Smooth muscle cell (in vitro differentiated cells): Measurements from ENCODE around the gene FAT2. TPM values are rescaled to one million over a fixed set of nuclear protein-coding genes. Genes with fewer than 3 reads are reported as not detected.

Source experiments
- DNase-seq: peaks from one replicate; lab custom pipeline; 2025; ENCODE audit not compliant: unreplicated experiment; lab: John Stamatoyannopoulos, UW
- H2AFZ ChIP-seq: fragments of 200-600 bp; sonication (generic); 2 replicates; pipeline ENCODE4 v1.6.0; 2016; ENCODE audit warnings: antibody characterized with exemption, low read depth, mild to moderate bottlenecking
- H3F3A ChIP-seq: fragments of 200-600 bp; sonication (generic); 2 replicates; pipeline ENCODE4 v1.6.0; 2017; ENCODE audit warnings: antibody characterized with exemption, low read depth
- H3K27ac ChIP-seq: fragments of 200-600 bp; sonication (generic); 2 replicates; pipeline ENCODE4 v1.5.1; 2016; ENCODE audit warnings: low read depth, mild to moderate bottlenecking
- H3K27me3 ChIP-seq: fragments of 200-600 bp; sonication (generic); 2 replicates; pipeline ENCODE4 v1.6.1; 2016; ENCODE audit warnings: low read depth, mild to moderate bottlenecking
- H3K36me3 ChIP-seq: fragments of 200-600 bp; sonication (generic); 2 replicates; pipeline ENCODE4 v1.5.1; 2016; ENCODE audit warnings: low read depth
- H3K4me1 ChIP-seq: fragments of 200-600 bp; sonication (generic); 2 replicates; pipeline ENCODE4 v1.5.1; 2016; ENCODE audit warnings: low read depth
- H3K4me2 ChIP-seq: fragments of 200-600 bp; sonication (generic); 2 replicates; pipeline ENCODE4 v1.6.0; 2016; ENCODE audit warnings: mild to moderate bottlenecking
- H3K4me3 ChIP-seq: fragments of 200-600 bp; sonication (generic); 2 replicates; pipeline ENCODE4 v1.5.1; 2016; ENCODE audit warnings: mild to moderate bottlenecking
- H3K79me2 ChIP-seq: fragments of 200-600 bp; sonication (generic); 2 replicates; pipeline ENCODE4 v1.6.0; 2016; ENCODE audit warnings: low read depth, mild to moderate bottlenecking
- H3K9ac ChIP-seq: fragments of 200-600 bp; sonication (generic); 2 replicates; pipeline ENCODE4 v1.6.0; 2016; ENCODE audit warnings: low read depth
- H3K9me3 ChIP-seq: fragments of 200-600 bp; sonication (generic); replicated peaks from 2 replicates; pipeline ENCODE4 v1.5.1; 2016; ENCODE audit warnings: low read depth
- H4K20me1 ChIP-seq: fragments of 200-600 bp; sonication (generic); 2 replicates; pipeline ENCODE4 v1.6.0; 2016; ENCODE audit warnings: low read depth
- WGBS: methylation state at CpG from one replicate; pipeline ENCODE4 v1.1.7; 2016; ENCODE audit warnings: low lambda C conversion rate; 5-methylcytosine and 5-hydroxymethylcytosine counted together
- polyA plus RNA-seq: library from polyadenylated mRNA; unstranded; fragments of >200 nt; fragmentation: Nextera tagmentation; extraction: Ambion mirVana; gene quantifications from 2 replicates; pipeline ENCODE4 v1.2.1, GENCODE V29; 2016
- total RNA-seq: library from RNA; depleted of rRNA; stranded (reverse); fragments of >200 nt; gene quantifications from 2 replicates; pipeline ENCODE4 v1.2.3, GENCODE V29; 2014
- TF ChIP-seq, protein P1 (sequence below): fragments of 200-600 bp; sonication (generic); IDR thresholded peaks from 2 replicates; pipeline ENCODE4 v1.5.1; 2017; ENCODE audit warnings: borderline replicate concordance, mild to moderate bottlenecking, antibody characterized with exemption; ENCODE audit not compliant: insufficient read depth, poor library complexity, severe bottlenecking

The FAT2 gene
- total and polyA plus RNA-seq, 2 experiments from 2014 or later = 0.65 to 10.1 TPM

- no peak overlapping the region for H3K27ac ChIP-seq
- H3K9me3 ChIP-seq = no peaks in the 10 kb centered on the region
- H2AFZ ChIP-seq = no peak overlapping the region
- H3F3A ChIP-seq = no peaks in the 10 kb centered on the region
- H3K9ac ChIP-seq = no peak overlapping the region
- DNase-seq = no peak
- WGBS = 77% methylated on average over 8 of the region's 8 CpGs
- H3K4me2 ChIP-seq = no peak overlapping the region
- H3K36me3 ChIP-seq = no peaks in the 10 kb centered on the region
- no peaks in the 10 kb centered on the region for H3K4me1 ChIP-seq
- TF ChIP-seq, protein P1, sequence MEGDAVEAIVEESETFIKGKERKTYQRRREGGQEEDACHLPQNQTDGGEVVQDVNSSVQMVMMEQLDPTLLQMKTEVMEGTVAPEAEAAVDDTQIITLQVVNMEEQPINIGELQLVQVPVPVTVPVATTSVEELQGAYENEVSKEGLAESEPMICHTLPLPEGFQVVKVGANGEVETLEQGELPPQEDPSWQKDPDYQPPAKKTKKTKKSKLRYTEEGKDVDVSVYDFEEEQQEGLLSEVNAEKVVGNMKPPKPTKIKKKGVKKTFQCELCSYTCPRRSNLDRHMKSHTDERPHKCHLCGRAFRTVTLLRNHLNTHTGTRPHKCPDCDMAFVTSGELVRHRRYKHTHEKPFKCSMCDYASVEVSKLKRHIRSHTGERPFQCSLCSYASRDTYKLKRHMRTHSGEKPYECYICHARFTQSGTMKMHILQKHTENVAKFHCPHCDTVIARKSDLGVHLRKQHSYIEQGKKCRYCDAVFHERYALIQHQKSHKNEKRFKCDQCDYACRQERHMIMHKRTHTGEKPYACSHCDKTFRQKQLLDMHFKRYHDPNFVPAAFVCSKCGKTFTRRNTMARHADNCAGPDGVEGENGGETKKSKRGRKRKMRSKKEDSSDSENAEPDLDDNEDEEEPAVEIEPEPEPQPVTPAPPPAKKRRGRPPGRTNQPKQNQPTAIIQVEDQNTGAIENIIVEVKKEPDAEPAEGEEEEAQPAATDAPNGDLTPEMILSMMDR = no peak
- no peaks in the 10 kb centered on the region for H4K20me1 ChIP-seq
- no peak overlapping the region for H3K4me3 ChIP-seq
- no peaks in the 10 kb centered on the region for H3K79me2 ChIP-seq
- H3K27me3 ChIP-seq = peaks cover 22% of the 10 kb centered on the region
Observed at GRCh38 chr5:151562019-151562707, 29.0 kb downstream of the FAT2 start.

DNA sequence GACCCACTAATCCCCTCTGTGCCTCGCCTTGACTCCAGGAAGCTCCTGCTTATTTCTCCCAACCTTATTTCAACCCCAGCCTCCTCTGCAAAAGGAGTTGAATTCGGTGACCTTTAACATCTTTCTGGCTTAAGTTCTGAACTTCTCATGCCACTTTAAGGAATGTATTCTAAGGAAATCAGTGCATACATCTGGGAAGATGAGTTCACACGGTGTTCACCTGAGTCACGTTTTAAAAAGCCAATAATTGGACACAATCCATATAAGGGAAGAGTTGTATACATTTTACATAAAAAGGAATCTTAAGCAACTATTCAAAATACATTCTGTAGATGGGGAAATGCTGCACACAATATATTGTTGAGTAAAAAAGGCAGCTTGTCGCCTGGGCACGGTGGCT, 33.2 kb downstream of the FAT2 start:
- WGBS = 80% methylated on average over 6 of the region's 6 CpGs
- H3K4me2 ChIP-seq = no peak overlapping the region
- peaks cover 25% of the 10 kb centered on the region for H3K27me3 ChIP-seq
- H3F3A ChIP-seq = no peaks in the 10 kb centered on the region
- H3K9me3 ChIP-seq = no peaks in the 10 kb centered on the region
- no peaks in the 10 kb centered on the region for H3K36me3 ChIP-seq
- no peak overlapping the region for H3K4me3 ChIP-seq
- no peaks in the 10 kb centered on the region for H3K4me1 ChIP-seq
- no peak overlapping the region for H2AFZ ChIP-seq
- H4K20me1 ChIP-seq = no peaks in the 10 kb centered on the region
- no peak overlapping the region for H3K27ac ChIP-seq
- no peak for DNase-seq
- no peak overlapping the region for H3K9ac ChIP-seq
- no peaks in the 10 kb centered on the region for H3K79me2 ChIP-seq
- TF ChIP-seq, protein P1 = no peak

DNA sequence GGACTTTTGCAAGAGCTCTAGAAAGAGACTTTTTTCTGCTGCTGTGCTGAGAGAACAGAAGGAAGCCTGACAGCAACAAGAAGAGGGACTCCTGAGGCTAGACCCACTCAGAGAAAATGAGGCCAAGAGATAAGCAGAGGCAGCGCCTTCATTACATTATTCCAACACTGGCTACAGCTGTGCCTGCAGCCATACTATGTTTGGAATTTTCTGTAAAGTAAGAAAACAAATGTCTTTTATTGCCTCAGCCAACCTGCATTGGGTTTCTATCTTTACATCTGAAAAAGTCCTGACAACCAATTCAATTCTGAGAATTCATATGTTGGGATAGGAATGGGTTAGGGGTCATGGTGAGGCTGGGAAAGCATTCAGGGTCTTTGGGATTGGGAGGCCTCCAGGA, 33.7 kb downstream of the FAT2 start:
- H3F3A ChIP-seq = no peaks in the 10 kb centered on the region
- WGBS = 93% methylated on average over 1 of the region's 1 CpG
- H3K9ac ChIP-seq = no peak overlapping the region
- no peaks in the 10 kb centered on the region for H3K4me1 ChIP-seq
- no peaks in the 10 kb centered on the region for H4K20me1 ChIP-seq
- no peaks in the 10 kb centered on the region for H3K36me3 ChIP-seq
- H3K27ac ChIP-seq = no peak overlapping the region
- H3K4me2 ChIP-seq = no peak overlapping the region
- no peak overlapping the region for H3K4me3 ChIP-seq
- TF ChIP-seq, protein P1 = no peak
- no peak for DNase-seq
- peaks cover 25% of the 10 kb centered on the region for H3K27me3 ChIP-seq
- H2AFZ ChIP-seq = no peak overlapping the region
- H3K79me2 ChIP-seq = no peaks in the 10 kb centered on the region
- no peaks in the 10 kb centered on the region for H3K9me3 ChIP-seq

DNA sequence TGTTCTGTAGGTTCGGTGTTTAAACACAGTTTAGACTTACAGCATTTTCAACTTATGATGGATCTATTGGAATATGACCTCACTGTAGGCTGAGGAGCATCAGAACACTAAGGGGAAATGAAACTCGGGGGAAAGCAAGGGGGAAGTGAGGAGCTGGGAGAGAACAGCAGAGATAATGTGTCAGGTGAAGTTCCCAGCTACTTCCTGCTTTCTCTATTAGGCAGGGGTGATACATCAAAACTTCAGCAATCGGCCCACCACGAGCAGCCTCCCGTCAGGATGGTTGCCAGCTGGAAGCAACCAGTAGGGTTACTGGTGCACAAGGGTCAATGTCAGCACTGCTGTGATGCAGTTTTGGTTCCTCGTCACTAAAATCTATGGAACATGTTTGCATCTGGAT, 34.3 kb downstream of the FAT2 start:
- TF ChIP-seq, protein P1 = no peak
- H3K4me2 ChIP-seq = no peak overlapping the region
- no peaks in the 10 kb centered on the region for H3F3A ChIP-seq
- H3K9me3 ChIP-seq = no peaks in the 10 kb centered on the region
- no peaks in the 10 kb centered on the region for H3K36me3 ChIP-seq
- no peak overlapping the region for H3K4me3 ChIP-seq
- no peak overlapping the region for H3K27ac ChIP-seq
- H2AFZ ChIP-seq = no peak overlapping the region
- no peaks in the 10 kb centered on the region for H3K79me2 ChIP-seq
- WGBS = 85% methylated on average over 6 of the region's 6 CpGs
- no peak overlapping the region for H3K9ac ChIP-seq
- H3K4me1 ChIP-seq = no peaks in the 10 kb centered on the region
- H3K27me3 ChIP-seq = peaks cover 25% of the 10 kb centered on the region
- no peaks in the 10 kb centered on the region for H4K20me1 ChIP-seq
- DNase-seq = no peak
